ENCODE data around the gene TENT4B.

Gene TENT4B

GRCh38 chr16:50255538-50255937, 102.4 kb downstream of the TENT4B start:
- in situ Hi-C loops (cut with HindIII; ENCODE audit: low sequenced_read_pairs) = no loop called here

GRCh38 chr16:50256604-50257003, 103.5 kb downstream of the TENT4B start:
- DNase-seq (ENCODE audit: low read depth, low spot score) = no peak
- in situ Hi-C loops (cut with HindIII; ENCODE audit: low sequenced_read_pairs) = no loop called here
- TF ChIP-seq, protein P1, sequence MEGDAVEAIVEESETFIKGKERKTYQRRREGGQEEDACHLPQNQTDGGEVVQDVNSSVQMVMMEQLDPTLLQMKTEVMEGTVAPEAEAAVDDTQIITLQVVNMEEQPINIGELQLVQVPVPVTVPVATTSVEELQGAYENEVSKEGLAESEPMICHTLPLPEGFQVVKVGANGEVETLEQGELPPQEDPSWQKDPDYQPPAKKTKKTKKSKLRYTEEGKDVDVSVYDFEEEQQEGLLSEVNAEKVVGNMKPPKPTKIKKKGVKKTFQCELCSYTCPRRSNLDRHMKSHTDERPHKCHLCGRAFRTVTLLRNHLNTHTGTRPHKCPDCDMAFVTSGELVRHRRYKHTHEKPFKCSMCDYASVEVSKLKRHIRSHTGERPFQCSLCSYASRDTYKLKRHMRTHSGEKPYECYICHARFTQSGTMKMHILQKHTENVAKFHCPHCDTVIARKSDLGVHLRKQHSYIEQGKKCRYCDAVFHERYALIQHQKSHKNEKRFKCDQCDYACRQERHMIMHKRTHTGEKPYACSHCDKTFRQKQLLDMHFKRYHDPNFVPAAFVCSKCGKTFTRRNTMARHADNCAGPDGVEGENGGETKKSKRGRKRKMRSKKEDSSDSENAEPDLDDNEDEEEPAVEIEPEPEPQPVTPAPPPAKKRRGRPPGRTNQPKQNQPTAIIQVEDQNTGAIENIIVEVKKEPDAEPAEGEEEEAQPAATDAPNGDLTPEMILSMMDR (IDR thresholded peaks at IDR 0.05; ENCODE audit: low read depth, low read length) = no peak
- no peak overlapping the region for H3K4me3 ChIP-seq (ENCODE audit: low read depth, low read length)

More at GRCh38 chr16:50255538-50255937, 102.4 kb downstream of the TENT4B start:
- no peak for DNase-seq (ENCODE audit: low read depth, low spot score)
- TF ChIP-seq, protein P1 (IDR thresholded peaks at IDR 0.05; ENCODE audit: low read depth, low read length) = no peak
- no peak overlapping the region for H3K4me3 ChIP-seq (ENCODE audit: low read depth, low read length)

- H3K4me3 ChIP-seq (ENCODE audit: low read depth, low read length) = no peak overlapping the region
- in situ Hi-C loops (cut with HindIII; ENCODE audit: low sequenced_read_pairs) = no loop called here
- DNase-seq (ENCODE audit: low read depth, low spot score) = no peak
- TF ChIP-seq, protein P1 (IDR thresholded peaks at IDR 0.05; ENCODE audit: low read depth, low read length) = no peak
These were observed 104.8 kb downstream of the TENT4B start for GRCh38 chr16:50257876-50258275.

- TF ChIP-seq, protein P1 (IDR thresholded peaks at IDR 0.05; ENCODE audit: low read depth, low read length) = no peak
- H3K4me3 ChIP-seq (ENCODE audit: low read depth, low read length) = no peak overlapping the region
- DNase-seq (ENCODE audit: low read depth, low spot score) = peak; percentile 33
- in situ Hi-C loops (cut with HindIII; ENCODE audit: low sequenced_read_pairs) = no loop called here
These were observed 106.5 kb downstream of the TENT4B start for GRCh38 chr16:50259334-50260205.

DNA sequence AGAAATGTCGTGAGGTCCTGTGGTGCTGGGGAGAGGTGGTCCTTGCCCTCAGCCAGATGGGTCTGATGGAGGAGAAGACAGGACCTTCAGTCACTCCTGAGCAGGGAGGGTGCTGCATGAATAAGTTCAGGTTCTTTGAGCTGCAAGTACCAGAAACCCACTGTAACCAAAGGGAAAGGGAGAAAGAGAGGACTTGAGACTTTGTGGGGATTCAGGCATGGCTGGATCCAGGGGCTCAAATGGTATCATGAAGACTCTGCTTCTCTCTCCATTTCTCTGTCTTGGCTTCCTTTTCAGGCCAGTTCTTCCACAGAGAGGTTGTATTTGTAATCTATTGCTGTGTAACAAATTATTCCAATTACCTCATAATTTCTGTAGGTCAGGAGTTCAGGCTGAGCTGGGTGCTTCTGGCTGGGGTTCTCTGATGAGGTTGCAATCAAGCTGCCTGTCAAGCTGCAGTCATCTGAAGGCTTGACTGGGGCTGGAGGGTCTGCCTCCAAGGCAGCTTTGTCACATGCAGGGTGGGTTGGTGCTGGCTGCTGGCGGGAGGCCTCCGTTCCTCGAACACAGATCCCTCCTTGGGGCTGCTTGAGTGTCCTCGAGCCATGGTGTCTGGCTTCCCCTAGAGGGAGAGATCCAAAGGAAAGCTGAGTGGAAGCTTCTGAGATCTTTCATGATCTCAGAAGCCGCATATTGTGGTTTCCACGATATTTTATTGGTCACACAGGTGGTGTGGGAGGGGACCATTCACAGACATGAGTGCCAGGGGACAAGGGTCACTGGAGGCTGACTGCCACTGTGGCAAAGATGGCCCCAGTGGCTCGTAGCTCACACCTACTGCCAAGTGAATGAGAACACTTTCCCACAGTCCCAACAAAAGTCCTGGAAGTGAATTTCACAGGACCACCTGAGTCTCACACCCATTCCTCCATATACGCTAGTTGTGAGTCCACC, 107.4 kb downstream of the TENT4B start:
- TF ChIP-seq, protein P1 (IDR thresholded peaks at IDR 0.05; ENCODE audit: low read depth, low read length) = no peak
- H3K4me3 ChIP-seq (ENCODE audit: low read depth, low read length) = no peak overlapping the region
- DNase-seq (ENCODE audit: low read depth, low spot score) = no peak
- in situ Hi-C loops (cut with HindIII; ENCODE audit: low sequenced_read_pairs) = no loop called here

DNA sequence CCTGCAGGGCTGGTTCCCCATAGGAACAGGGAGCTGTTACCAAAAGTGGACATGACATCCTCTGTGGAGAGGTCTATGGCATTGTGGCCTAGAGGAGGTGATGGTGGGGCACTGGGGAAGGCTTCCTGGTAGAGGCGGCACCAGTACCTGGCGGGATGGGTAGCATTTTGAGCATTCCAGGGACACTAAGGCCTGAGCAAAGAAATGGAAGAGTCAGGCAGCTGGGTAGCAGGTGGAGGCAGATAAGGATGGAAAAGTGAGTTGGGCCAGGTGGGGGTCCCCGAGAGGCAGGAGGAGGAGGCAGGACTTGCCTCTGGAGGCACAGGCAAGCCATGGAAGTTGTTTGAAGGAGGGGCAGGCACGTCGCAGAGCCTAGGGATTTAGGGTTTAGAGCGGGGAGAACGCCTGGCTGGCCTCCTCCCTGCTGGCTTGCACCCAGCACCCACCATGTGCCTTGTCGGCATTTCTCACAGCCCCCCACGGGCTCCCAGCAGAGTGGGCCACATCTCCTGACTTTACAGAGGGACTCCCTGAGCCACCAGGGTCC, 108.1 kb downstream of the TENT4B start:
- in situ Hi-C loops (cut with HindIII; ENCODE audit: low sequenced_read_pairs) = no loop called here
- no peak overlapping the region for H3K4me3 ChIP-seq (ENCODE audit: low read depth, low read length)
- DNase-seq (ENCODE audit: low read depth, low spot score) = no peak
- TF ChIP-seq, protein P1 (IDR thresholded peaks at IDR 0.05; ENCODE audit: low read depth, low read length) = no peak
